Left ventricle myocardium inferior (tissue), 1 donor: ENCODE results near the gene INVS. TPM values are rescaled to one million over a fixed set of nuclear protein-coding genes. Genes with fewer than 3 reads are reported as not detected.
"Not testable (repeated sequence)": the region's sequence is repeated elsewhere in the genome, so short reads cannot be mapped to it uniquely, and the experiment has no call there.

ENCODE experiments used
- DNase-seq: peaks from one replicate; pipeline ENCODE4 v3.0.0-alpha.2; 2020
- H3K27ac ChIP-seq: fragments of 200-600 bp; replicated peaks from 2 replicates; pipeline ENCODE4 v1.8.0; 2021
- H3K27me3 ChIP-seq: fragments of 200-600 bp; 2 replicates; pipeline ENCODE4 v1.8.0; 2021; ENCODE audit warnings: low read depth
- H3K36me3 ChIP-seq: fragments of 200-600 bp; 2 replicates; pipeline ENCODE4 v1.8.0; 2021
- H3K4me1 ChIP-seq: fragments of 200-600 bp; 2 replicates; pipeline ENCODE4 v1.8.0; 2021
- H3K4me3 ChIP-seq: fragments of 200-600 bp; 2 replicates; pipeline ENCODE4 v1.8.0; 2021; ENCODE audit warnings: mild to moderate bottlenecking, moderate library complexity
- H3K9me3 ChIP-seq: fragments of 200-600 bp; replicated peaks from 2 replicates; pipeline ENCODE4 v1.8.0; 2021
- CTCF ChIP-seq: fragments of 200-600 bp; IDR thresholded peaks from 2 replicates; pipeline ENCODE4 v1.8.0; 2021; ENCODE audit warnings: antibody characterized with exemption, mild to moderate bottlenecking, borderline replicate concordance
- intact Hi-C: fragments of 100-400 bp; cut with micrococcal nuclease; formaldehyde crosslinking; loops from one replicate; pipeline ENCODE4 v1.11.0; 2022
- total RNA-seq: library from RNA; stranded (reverse); fragmentation: NEBNext Ultra II Directional; extraction: Animal tissue kit (Norgen Biotek cat#: 25700); gene quantifications from one replicate; pipeline ENCODE4 v1.2.1, GENCODE V29; 2021
- donor health status: DM: no; HTN: yes; CAD: no; lungs with severe emphysema.

Gene INVS
- total RNA-seq, 1 donor from 2014 or later = 6.7 TPM

GRCh38 chr9:100058699-100059579 is 40.1 kb upstream of the INVS start:
- Histone ChIP-seq H3K27me3 (no peaks in the 10 kb centered on the region), H3K4me3 (no peak overlapping the region), H3K4me1 (peaks cover 18% of the 10 kb centered on the region), H3K9me3 (no peaks in the 10 kb centered on the region), H3K36me3 (peaks cover 16% of the 10 kb centered on the region), H3K27ac (no peak overlapping the region)
- no peak for DNase-seq
- intact Hi-C loops = no loop called here
- TF ChIP-seq CTCF = no peak

- intact Hi-C loops, H3K9me3 ChIP-seq, H3K27me3 ChIP-seq, H3K27ac ChIP-seq, H3K4me3 ChIP-seq, DNase-seq: not testable (repeated sequence)
- Histone ChIP-seq H3K36me3 (peaks cover 16% of the 10 kb centered on the region), H3K4me1 (peaks cover 28% of the 10 kb centered on the region)
Observed at GRCh38 chr9:100062683-100063082, 36.4 kb upstream of the INVS start.

GRCh38 chr9:100063185-100063584 is 35.9 kb upstream of the INVS start:
- Histone ChIP-seq H3K4me3 (no peak overlapping the region), H3K36me3 (peaks cover 16% of the 10 kb centered on the region), H3K27me3 (no peaks in the 10 kb centered on the region), H3K9me3 (no peaks in the 10 kb centered on the region), H3K4me1 (peaks cover 28% of the 10 kb centered on the region), H3K27ac (peak overlapping the region; percentile 7)
- no peak for DNase-seq
- intact Hi-C loops = no loop called here
- no peak for TF ChIP-seq CTCF

GRCh38 chr9:100064872-100065581 is 34.0 kb upstream of the INVS start:
- H3K36me3 ChIP-seq = no peaks in the 10 kb centered on the region
- no peak overlapping the region for H3K27ac ChIP-seq
- DNase-seq = no peak
- no peak for TF ChIP-seq CTCF
- H3K4me3 ChIP-seq = no peak overlapping the region
- intact Hi-C loops = no loop called here
- H3K9me3 ChIP-seq = no peaks in the 10 kb centered on the region
- H3K4me1 ChIP-seq = peaks cover 28% of the 10 kb centered on the region
- no peaks in the 10 kb centered on the region for H3K27me3 ChIP-seq

- intact Hi-C loops = no loop called here
- H3K4me3 ChIP-seq = peak overlapping the region; percentile 31
- peaks cover 40% of the 10 kb centered on the region for H3K4me1 ChIP-seq
- TF ChIP-seq CTCF = no peak
- peak overlapping the region; percentile 27 for H3K27ac ChIP-seq
- H3K27me3 ChIP-seq = no peaks in the 10 kb centered on the region
- DNase-seq = no peak
- no peaks in the 10 kb centered on the region for H3K9me3 ChIP-seq
- H3K36me3 ChIP-seq = no peaks in the 10 kb centered on the region
Observed at GRCh38 chr9:100066539-100066938, 32.5 kb upstream of the INVS start.

- peaks cover 44% of the 10 kb centered on the region for H3K4me1 ChIP-seq
- H3K4me3 ChIP-seq, H3K27me3 ChIP-seq, DNase-seq, H3K27ac ChIP-seq, H3K36me3 ChIP-seq, intact Hi-C loops, H3K9me3 ChIP-seq: not testable (repeated sequence)
Observed at GRCh38 chr9:100067990-100068389, 31.1 kb upstream of the INVS start.

GRCh38 chr9:100069068-100069467 is 30.0 kb upstream of the INVS start:
- H3K27ac ChIP-seq, H3K4me3 ChIP-seq, H3K9me3 ChIP-seq, intact Hi-C loops, H3K36me3 ChIP-seq, H3K27me3 ChIP-seq, DNase-seq: not testable (repeated sequence)
- H3K4me1 ChIP-seq = peaks cover 42% of the 10 kb centered on the region
